T-cell (primary cell): ENCODE results near the gene USP30. TPM values are rescaled to one million over a fixed set of nuclear protein-coding genes. Genes with fewer than 3 reads are reported as not detected.
A peak's percentile ranks its signal among the peaks of the same experiment; 100 is the strongest.

Experiments
- ATAC-seq, 4 experiments: fragments of 200-7000 bp in 3 of 4; fragments of 150-1000 bp in 1 of 4; cut with Tn5 transposase; replicated peaks in 1 of 4; 1 replicate in 3 of 4; 2 replicates in 1 of 4; pipeline ENCODE4 v1.10.0; 2021; ENCODE audit warnings: moderate library complexity in 3 of 4, mild to moderate bottlenecking in 2 of 4, moderate number of reproducible peaks in 1 of 4
- CTCF ChIA-PET, 2 donors: fragments of 300-600 bp; sonication (Branson Sonifier 250); formaldehyde crosslinking; loops; one replicate each; lab custom pipeline; 2022; ENCODE audit warnings: antibody characterized with exemption in 2 of 2; lab: Charles Lee
- POLR2A ChIA-PET, 2 donors: fragments of 300-600 bp; sonication (Branson Sonifier 250); formaldehyde crosslinking; loops; one replicate each; lab custom pipeline; 2022; ENCODE audit warnings: antibody characterized with exemption in 2 of 2; lab: Charles Lee
- DNase-seq, 35 experiments: peaks; one replicate each; pipeline versions ENCODE4 v3.0.0 to v3.0.0-alpha.2; 2013 to 2023
- H3K27ac ChIP-seq: one replicate; pipeline ENCODE4 v1.5.1; 2013; ENCODE audit warnings: low read length
- H3K27me3 ChIP-seq, 2 experiments: replicated peaks in 1 of 2; 1 replicate in 1 of 2; 2 replicates in 1 of 2; pipeline versions ENCODE4 v1.6.1 to v1.7.0; 2013; ENCODE audit warnings: low read length in 1 of 2, mixed read lengths in 1 of 2; ENCODE audit not compliant: control insufficient read depth in 2 of 2, insufficient read depth in 2 of 2; ENCODE audit errors: extremely low read depth in 1 of 2
- H3K36me3 ChIP-seq, 2 donors: 1 replicate in 1 of 2; 2 replicates in 1 of 2; pipeline versions ENCODE4 v1.6.1 to v1.7.0; 2013; ENCODE audit warnings: low read length in 1 of 2; ENCODE audit not compliant: control insufficient read depth in 2 of 2, insufficient read depth in 1 of 2; ENCODE audit errors: extremely low read depth in 1 of 2
- H3K4me1 ChIP-seq, 2 experiments: 1 replicate in 1 of 2; 2 replicates in 1 of 2; pipeline versions ENCODE4 v1.6.1 to v1.7.0; 2013; ENCODE audit warnings: low read length in 2 of 2, mixed read lengths in 1 of 2; ENCODE audit not compliant: insufficient read depth in 2 of 2, control insufficient read depth in 1 of 2; ENCODE audit errors: extremely low read depth in 1 of 2
- H3K4me3 ChIP-seq, 2 donors: 1 replicate in 1 of 2; 2 replicates in 1 of 2; pipeline versions ENCODE4 v1.5.1 to v1.7.0; 2013; ENCODE audit warnings: mild to moderate bottlenecking in 2 of 2, low read length in 1 of 2, moderate library complexity in 1 of 2; ENCODE audit not compliant: control insufficient read depth in 1 of 2; ENCODE audit errors: extremely low read depth in 1 of 2
- H3K9me3 ChIP-seq: 2 replicates; pipeline ENCODE4 v1.7.0; 2013
- H3K27ac Mint-ChIP-seq, 2 donors: one replicate each; pipeline ENCODE4 v1.8.0; 2020 to 2021; ENCODE audit warnings: mild to moderate bottlenecking in 2 of 2, mixed read lengths in 2 of 2
- H3K27me3 Mint-ChIP-seq, 2 donors: one replicate each; pipeline ENCODE4 v1.8.0; 2021 to 2022; ENCODE audit warnings: mixed read lengths in 2 of 2
- H3K36me3 Mint-ChIP-seq: one replicate; pipeline ENCODE4 v1.8.0; 2021; ENCODE audit warnings: mixed read lengths
- H3K4me1 Mint-ChIP-seq, 3 donors: one replicate each; pipeline ENCODE4 v1.8.0; 2020 to 2022; ENCODE audit warnings: mixed read lengths in 3 of 3, mild to moderate bottlenecking in 1 of 3
- H3K4me3 Mint-ChIP-seq, 3 donors: one replicate each; pipeline ENCODE4 v1.8.0; 2020 to 2022; ENCODE audit warnings: mild to moderate bottlenecking in 3 of 3, mixed read lengths in 3 of 3, moderate library complexity in 3 of 3
- H3K9me3 Mint-ChIP-seq, 3 donors: one replicate each; pipeline ENCODE4 v1.8.0; 2020 to 2022; ENCODE audit warnings: mixed read lengths in 3 of 3
- WGBS: methylation state at CpG from one replicate; pipeline ENCODE4 v1.1.5; 2013; ENCODE audit warnings: missing lambda C conversion rate; ENCODE audit not compliant: insufficient coverage; 5-methylcytosine and 5-hydroxymethylcytosine counted together
- total RNA-seq, 35 experiments: library from RNA in 6 of 35; stranded (reverse) in 6 of 35; fragments of 120-200 nt in 1 of 35; gene quantifications; one replicate each; pipeline versions ENCODE4 v1.2.1 to v1.2.4 and lab custom pipeline; 2013 to 2026

Gene USP30
- total RNA-seq, 5 donors from 2014 or later (not counting 1 experiment from before 2014, with no cell fraction given) = 9.8 to 20.9 (median 13.9) TPM

DNA sequence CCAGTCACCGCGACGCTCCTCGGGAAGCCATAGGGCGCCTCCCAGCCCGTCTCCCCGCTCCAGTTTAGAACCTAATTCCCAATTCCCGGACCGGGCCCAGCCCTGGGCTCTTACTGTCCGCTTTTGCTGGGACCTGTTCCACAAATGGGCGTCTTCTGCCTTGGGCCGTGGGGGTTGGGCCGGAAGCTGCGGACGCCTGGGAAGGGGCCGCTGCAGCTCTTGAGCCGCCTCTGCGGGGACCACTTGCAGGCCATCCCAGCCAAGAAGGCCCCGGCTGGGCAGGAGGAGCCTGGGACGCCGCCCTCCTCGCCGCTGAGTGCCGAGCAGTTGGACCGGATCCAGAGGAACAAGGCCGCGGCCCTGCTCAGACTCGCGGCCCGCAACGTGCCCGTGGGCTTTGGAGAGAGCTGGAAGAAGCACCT lies 45.8 kb downstream of the USP30 start:
- Histone ChIP-seq H3K36me3 (peaks cover 3 to 6% of the 10 kb centered on the region in 2 donors), H3K27me3 (no peaks in the 10 kb centered on the region), H3K9me3 (no peaks in the 10 kb centered on the region), H3K27ac (peak overlapping the region; percentile 53), H3K4me3 (peak overlapping the region; percentile 74 to 85), H3K4me1 (peaks cover 4 to 40% of the 10 kb centered on the region in 2 experiments)
- no peaks in the 10 kb centered on the region for H3K27me3 Mint-ChIP-seq
- H3K4me1 Mint-ChIP-seq = peaks cover 34 to 38% (median 37%) of the 10 kb centered on the region in 3 donors
- ATAC-seq (peak; percentile 19 to 48 (median 46)), DNase-seq (peak in 12 of 35 experiments; percentile 4 to 41 (median 18))
- 0% methylated on average over 30 of the region's 32 CpGs for WGBS
- H3K9me3 Mint-ChIP-seq = no peaks in the 10 kb centered on the region
- peaks cover 18% of the 10 kb centered on the region for H3K36me3 Mint-ChIP-seq
- ChIA-PET CTCF (interaction anchor here in 1 of 2 donors (1.1 kb wide), 1 partner anchor 7 kb away, joined by 3 read pairs; no protein-coding TSS in a partner anchor), POLR2A (no interaction called here)
- peak overlapping the region; percentile 83 to 86 (median 85) for H3K4me3 Mint-ChIP-seq
- H3K27ac Mint-ChIP-seq = peak overlapping the region; percentile 85 to 89

DNA sequence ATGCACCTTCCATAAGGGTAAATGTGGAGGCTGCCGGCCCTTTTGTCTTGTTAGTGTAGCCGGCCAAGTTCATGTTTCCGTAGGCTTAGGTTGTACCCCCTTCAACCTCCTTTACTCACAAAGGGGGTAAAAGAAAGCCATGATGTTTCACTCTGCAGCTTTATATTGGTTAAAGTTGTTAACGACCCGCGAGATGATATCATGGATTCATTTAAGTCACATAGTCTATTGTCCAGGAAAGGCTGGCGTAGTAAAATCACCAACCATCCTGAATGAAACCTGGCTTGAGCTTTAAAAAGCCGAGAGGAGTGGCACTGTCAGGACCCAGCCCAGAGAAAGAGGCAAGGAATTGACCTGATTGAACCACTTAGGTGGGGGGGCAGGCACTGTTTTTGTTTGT lies 46.3 kb downstream of the USP30 start:
- Histone ChIP-seq H3K27me3 (no peaks in the 10 kb centered on the region), H3K27ac (peak overlapping the region; percentile 53), H3K36me3 (peaks cover 3 to 10% of the 10 kb centered on the region in 2 donors), H3K4me3 (peak overlapping the region; percentile 74 to 85), H3K9me3 (no peaks in the 10 kb centered on the region), H3K4me1 (peaks cover 4 to 36% of the 10 kb centered on the region in 2 experiments)
- no peaks in the 10 kb centered on the region for H3K27me3 Mint-ChIP-seq
- ATAC-seq (peak in 1 of 4 experiments; percentile 6), DNase-seq (no peak)
- ChIA-PET CTCF (interaction anchor here (0.6 to 1.1 kb wide), 2 partner anchors 8 to 216 kb away, joined by 3 read pairs; no protein-coding TSS in a partner anchor), POLR2A (interaction anchor here in 1 of 2 donors (0.6 kb wide), 1 partner anchor 64 kb away, joined by 3 read pairs; no protein-coding TSS in a partner anchor)
- H3K27ac Mint-ChIP-seq = peak overlapping the region; percentile 85 to 89
- H3K4me1 Mint-ChIP-seq = peaks cover 30 to 33% (median 32%) of the 10 kb centered on the region in 3 donors
- 38% methylated on average over 2 of the region's 8 CpGs for WGBS
- peaks cover 21% of the 10 kb centered on the region for H3K36me3 Mint-ChIP-seq
- peak overlapping the region; percentile 83 to 86 (median 85) for H3K4me3 Mint-ChIP-seq
- no peaks in the 10 kb centered on the region for H3K9me3 Mint-ChIP-seq

DNA sequence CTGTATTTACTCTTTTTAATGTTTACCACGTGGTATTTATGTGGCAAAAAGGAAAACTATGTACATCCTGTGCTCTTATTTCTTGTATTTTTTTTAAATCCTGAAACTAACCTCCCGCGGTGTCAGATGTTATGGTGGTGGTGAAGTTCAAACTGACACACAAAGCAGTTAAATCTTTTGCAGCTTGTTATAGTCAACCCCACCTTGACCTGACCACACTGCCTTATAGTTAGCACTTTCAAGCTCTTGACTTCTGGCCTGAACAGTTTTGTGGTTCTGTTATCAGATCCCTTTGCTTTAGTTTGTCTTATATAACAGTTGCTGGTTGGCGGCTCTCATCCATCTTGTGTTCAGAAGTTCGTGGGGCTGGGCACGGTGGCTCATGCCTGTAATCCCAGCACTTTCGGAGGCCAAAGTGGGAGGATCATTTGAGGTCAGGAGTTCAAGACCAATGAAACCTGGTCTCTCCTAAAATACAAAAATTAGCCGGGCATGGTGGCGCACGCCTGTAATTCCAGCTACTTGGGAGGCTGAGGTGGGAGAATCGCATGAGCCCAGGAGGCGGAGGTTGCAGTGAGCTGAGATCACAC lies 47.1 kb downstream of the USP30 start:
- Mint-ChIP-seq H3K36me3 (peaks cover 25% of the 10 kb centered on the region), H3K27ac (peak overlapping the region; percentile 85 to 89), H3K9me3 (no peaks in the 10 kb centered on the region), H3K27me3 (no peaks in the 10 kb centered on the region), H3K4me1 (peaks cover 26 to 30% (median 27%) of the 10 kb centered on the region in 3 donors), H3K4me3 (peak overlapping the region; percentile 83 to 86 (median 85))
- H3K9me3 ChIP-seq = no peaks in the 10 kb centered on the region
- H3K27ac ChIP-seq = peak overlapping the region; percentile 53
- WGBS = no CpG with 5 or more reads among the region's 12 CpGs
- H3K4me1 ChIP-seq = peaks cover 4 to 31% of the 10 kb centered on the region in 2 experiments
- ChIA-PET POLR2A (no interaction called here), CTCF (interaction anchor here (0.6 to 1.3 kb wide), 5 partner anchors 9 to 216 kb away, joined by 3 to 5 read pairs (median 3); no protein-coding TSS in a partner anchor)
- H3K27me3 ChIP-seq = no peaks in the 10 kb centered on the region
- H3K4me3 ChIP-seq = peak overlapping the region in 1 of 2 donors; percentile 85
- DNase-seq (peak in 2 of 35 experiments; percentile 5 to 37), ATAC-seq (no peak)
- H3K36me3 ChIP-seq = peaks cover 3 to 17% of the 10 kb centered on the region in 2 donors

DNA sequence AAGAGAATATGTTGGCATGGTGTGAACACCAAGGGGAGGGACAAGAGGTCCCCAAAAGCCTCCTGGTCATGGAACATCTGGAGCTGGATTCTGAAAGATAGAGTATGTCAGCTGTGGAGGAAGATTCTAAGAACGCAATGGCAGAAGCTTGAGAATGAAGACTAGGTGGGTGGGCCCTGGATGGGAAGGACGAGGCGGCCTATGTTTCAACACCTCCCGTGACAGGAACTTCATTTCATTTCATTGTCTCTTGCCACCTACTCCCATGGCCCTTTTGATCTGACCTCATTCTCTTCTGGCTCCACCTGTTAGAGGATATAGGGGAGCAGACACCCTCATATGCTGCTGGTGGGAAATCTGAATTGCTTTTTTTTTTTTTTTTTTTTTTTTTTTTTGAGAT lies 48.4 kb downstream of the USP30 start:
- CTCF ChIA-PET = interaction anchor here in 1 of 2 donors (0.6 to 1.3 kb wide), 3 partner anchors 11 to 374 kb away, joined by 3 to 11 read pairs (median 4); no protein-coding TSS in a partner anchor
- POLR2A ChIA-PET = no interaction called here
- H3K9me3 ChIP-seq = no peaks in the 10 kb centered on the region
- H3K36me3 ChIP-seq = peaks cover 3 to 29% of the 10 kb centered on the region in 2 donors
- ATAC-seq = no peak
- no peaks in the 10 kb centered on the region for H3K27me3 ChIP-seq
- H3K4me3 ChIP-seq = no peak overlapping the region
- H3K36me3 Mint-ChIP-seq = peaks cover 33% of the 10 kb centered on the region
- WGBS = no CpG with 5 or more reads among the region's 4 CpGs
- H3K27me3 Mint-ChIP-seq = no peaks in the 10 kb centered on the region
- H3K9me3 Mint-ChIP-seq = no peaks in the 10 kb centered on the region
- no peak overlapping the region for H3K4me3 Mint-ChIP-seq
- peak overlapping the region in 1 of 2 donors; percentile 89 for H3K27ac Mint-ChIP-seq
- H3K27ac ChIP-seq = no peak overlapping the region
- peaks cover 4 to 31% of the 10 kb centered on the region in 2 experiments for H3K4me1 ChIP-seq
- no peak for DNase-seq
- peaks cover 26 to 32% (median 30%) of the 10 kb centered on the region in 3 donors for H3K4me1 Mint-ChIP-seq

DNA sequence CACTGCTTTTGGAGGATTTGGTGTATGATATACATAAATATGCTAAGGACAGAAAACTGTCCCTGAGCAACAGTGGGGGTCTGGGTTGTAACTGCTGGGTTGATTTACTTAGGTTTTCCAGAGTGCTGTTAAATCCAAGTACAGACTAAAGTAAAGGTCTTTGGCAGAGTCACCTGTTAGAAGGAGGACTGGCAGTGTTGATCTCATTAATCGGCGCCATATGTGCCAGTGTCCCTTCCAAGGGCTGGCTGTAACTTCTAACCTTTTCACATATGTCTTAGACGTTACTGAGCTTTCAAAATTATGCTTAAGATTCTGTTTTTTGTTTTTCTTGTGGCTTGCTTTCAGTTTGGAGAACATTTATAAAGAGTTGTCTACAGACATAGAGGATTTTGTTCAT lies 50.1 kb downstream of the USP30 start:
- H3K9me3 Mint-ChIP-seq = no peaks in the 10 kb centered on the region
- Histone ChIP-seq H3K36me3 (peaks cover 7 to 38% of the 10 kb centered on the region in 2 donors), H3K4me1 (peaks cover 4 to 26% of the 10 kb centered on the region in 2 experiments), H3K9me3 (no peaks in the 10 kb centered on the region), H3K27ac (no peak overlapping the region), H3K27me3 (no peaks in the 10 kb centered on the region), H3K4me3 (no peak overlapping the region)
- ChIA-PET CTCF (interaction anchor here in 1 of 2 donors (0.6 to 0.7 kb wide), 3 partner anchors 9 to 583 kb away, joined by 3 to 5 read pairs (median 4); no protein-coding TSS in a partner anchor), POLR2A (interaction anchor here in 1 of 2 donors (0.7 kb wide), 1 partner anchor 772 kb away, joined by 4 read pairs; no protein-coding TSS in a partner anchor)
- H3K36me3 Mint-ChIP-seq = peaks cover 39% of the 10 kb centered on the region
- peaks cover 26 to 34% (median 30%) of the 10 kb centered on the region in 3 donors for H3K4me1 Mint-ChIP-seq
- no peak overlapping the region for H3K4me3 Mint-ChIP-seq
- no peaks in the 10 kb centered on the region for H3K27me3 Mint-ChIP-seq
- no CpG with 5 or more reads among the region's 3 CpGs for WGBS
- DNase-seq (no peak), ATAC-seq (no peak)
- no peak overlapping the region for H3K27ac Mint-ChIP-seq

DNA sequence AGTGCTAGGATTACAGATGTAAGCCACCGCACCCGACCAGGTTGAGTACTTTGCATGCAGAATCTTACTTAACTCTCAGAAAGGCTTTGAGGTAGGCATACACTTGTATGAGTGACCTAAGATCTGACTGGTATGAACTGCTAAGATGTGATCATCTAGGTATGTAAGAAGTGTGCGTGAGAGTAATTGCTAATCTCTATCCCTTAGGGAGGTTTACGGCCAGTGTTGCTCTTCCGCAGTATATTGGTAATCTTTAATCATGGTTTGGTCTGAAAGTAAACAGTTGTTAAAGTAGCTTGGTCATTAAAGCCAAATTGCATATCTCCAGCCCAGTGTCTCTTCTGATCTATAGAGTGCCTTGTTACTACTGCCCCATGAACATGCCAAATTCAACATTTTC lies 52.8 kb downstream of the USP30 start:
- Histone ChIP-seq H3K27ac (no peak overlapping the region), H3K36me3 (peaks cover 7 to 46% of the 10 kb centered on the region in 2 donors), H3K27me3 (no peaks in the 10 kb centered on the region), H3K4me1 (peaks cover 0 to 4% of the 10 kb centered on the region in 2 experiments), H3K4me3 (no peak overlapping the region), H3K9me3 (no peaks in the 10 kb centered on the region)
- Mint-ChIP-seq H3K4me1 (peaks cover 7 to 13% (median 8%) of the 10 kb centered on the region in 3 donors), H3K27me3 (no peaks in the 10 kb centered on the region), H3K9me3 (no peaks in the 10 kb centered on the region), H3K36me3 (peaks cover 44% of the 10 kb centered on the region), H3K27ac (no peak overlapping the region), H3K4me3 (no peak overlapping the region)
- POLR2A ChIA-PET = no interaction called here
- ATAC-seq (no peak), DNase-seq (no peak)
- WGBS = 100% methylated on average over 1 of the region's 5 CpGs
- CTCF ChIA-PET = no interaction called here
